Omental fat pad (tissue), 4 donors: ENCODE measurements around the gene FAM170B. TPM values are rescaled to one million over a fixed set of nuclear protein-coding genes. Genes with fewer than 3 reads are reported as not detected.

Experiments
- ATAC-seq: fragments of 150-250 bp; one replicate; pipeline ENCODE4 v1.9.1; 2016; ENCODE audit warnings: mild to moderate bottlenecking, moderate library complexity; ENCODE audit not compliant: low FRiP score
- DNase-seq: peaks from one replicate; pipeline ENCODE4 v3.0.0-alpha.2; 2019; ENCODE audit warnings: low spot score
- total RNA-seq, 4 donors: library from RNA; depleted of rRNA; stranded (reverse); fragments of >200 nt; gene quantifications; one replicate each; pipeline ENCODE4 v1.1.0, GENCODE V29; 2016
- TF ChIP-seq, protein P1 (sequence below), 3 donors: fragments of 450-650 bp; IDR thresholded peaks; one replicate each; pipeline ENCODE4 v1.5.1; 2016 to 2017; ENCODE audit warnings: antibody characterized with exemption in 3 of 3, mild to moderate bottlenecking in 3 of 3, moderate library complexity in 2 of 3

FAM170B gene
- total RNA-seq, 4 donors from 2014 or later: not detected

DNA sequence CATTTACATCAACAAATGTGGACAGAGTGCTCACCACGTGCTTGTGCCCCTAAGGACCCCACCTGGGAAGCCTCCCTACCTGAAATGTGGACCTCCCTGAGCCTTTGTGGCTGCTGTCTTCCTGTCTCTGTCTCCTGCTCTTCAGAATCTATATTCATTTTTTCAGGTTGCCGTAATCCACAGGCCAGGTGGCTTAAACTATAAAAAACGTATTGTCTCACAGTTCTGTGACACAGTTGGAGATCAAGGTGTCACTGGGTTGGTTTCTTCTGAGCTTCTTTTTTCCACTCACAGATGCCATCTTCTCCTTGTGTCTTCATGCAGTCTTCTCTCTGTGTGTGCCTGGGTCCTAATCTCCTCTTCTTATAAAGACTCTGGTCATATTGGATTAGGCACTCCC lies 12.9 kb downstream of the FAM170B start:
- no peak for DNase-seq
- ATAC-seq: no peak
- TF ChIP-seq, protein P1, sequence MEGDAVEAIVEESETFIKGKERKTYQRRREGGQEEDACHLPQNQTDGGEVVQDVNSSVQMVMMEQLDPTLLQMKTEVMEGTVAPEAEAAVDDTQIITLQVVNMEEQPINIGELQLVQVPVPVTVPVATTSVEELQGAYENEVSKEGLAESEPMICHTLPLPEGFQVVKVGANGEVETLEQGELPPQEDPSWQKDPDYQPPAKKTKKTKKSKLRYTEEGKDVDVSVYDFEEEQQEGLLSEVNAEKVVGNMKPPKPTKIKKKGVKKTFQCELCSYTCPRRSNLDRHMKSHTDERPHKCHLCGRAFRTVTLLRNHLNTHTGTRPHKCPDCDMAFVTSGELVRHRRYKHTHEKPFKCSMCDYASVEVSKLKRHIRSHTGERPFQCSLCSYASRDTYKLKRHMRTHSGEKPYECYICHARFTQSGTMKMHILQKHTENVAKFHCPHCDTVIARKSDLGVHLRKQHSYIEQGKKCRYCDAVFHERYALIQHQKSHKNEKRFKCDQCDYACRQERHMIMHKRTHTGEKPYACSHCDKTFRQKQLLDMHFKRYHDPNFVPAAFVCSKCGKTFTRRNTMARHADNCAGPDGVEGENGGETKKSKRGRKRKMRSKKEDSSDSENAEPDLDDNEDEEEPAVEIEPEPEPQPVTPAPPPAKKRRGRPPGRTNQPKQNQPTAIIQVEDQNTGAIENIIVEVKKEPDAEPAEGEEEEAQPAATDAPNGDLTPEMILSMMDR (IDR thresholded peaks at IDR 0.05): no peak

DNA sequence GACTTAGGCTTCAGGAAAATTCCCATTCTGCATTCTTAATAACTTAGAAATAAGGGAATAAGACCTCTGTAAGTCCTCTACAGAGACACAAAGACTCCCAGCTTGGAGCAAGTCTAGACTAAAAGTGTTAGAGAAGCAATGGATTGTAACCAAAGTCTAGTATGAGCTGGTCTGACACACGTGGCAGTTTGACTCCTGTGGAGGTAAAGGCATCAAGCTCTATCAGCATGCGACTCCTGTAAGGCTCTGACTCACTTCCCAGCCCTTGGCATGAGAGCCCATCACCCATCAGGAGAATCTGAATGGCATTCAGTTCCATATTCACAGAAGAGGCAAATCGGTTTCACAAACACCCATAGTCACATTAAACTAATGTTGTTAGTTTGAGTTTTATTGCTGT lies 14.1 kb downstream of the FAM170B start:
- ATAC-seq (no peak), DNase-seq (no peak)
- TF ChIP-seq, protein P1 (IDR thresholded peaks at IDR 0.05): no peak

DNA sequence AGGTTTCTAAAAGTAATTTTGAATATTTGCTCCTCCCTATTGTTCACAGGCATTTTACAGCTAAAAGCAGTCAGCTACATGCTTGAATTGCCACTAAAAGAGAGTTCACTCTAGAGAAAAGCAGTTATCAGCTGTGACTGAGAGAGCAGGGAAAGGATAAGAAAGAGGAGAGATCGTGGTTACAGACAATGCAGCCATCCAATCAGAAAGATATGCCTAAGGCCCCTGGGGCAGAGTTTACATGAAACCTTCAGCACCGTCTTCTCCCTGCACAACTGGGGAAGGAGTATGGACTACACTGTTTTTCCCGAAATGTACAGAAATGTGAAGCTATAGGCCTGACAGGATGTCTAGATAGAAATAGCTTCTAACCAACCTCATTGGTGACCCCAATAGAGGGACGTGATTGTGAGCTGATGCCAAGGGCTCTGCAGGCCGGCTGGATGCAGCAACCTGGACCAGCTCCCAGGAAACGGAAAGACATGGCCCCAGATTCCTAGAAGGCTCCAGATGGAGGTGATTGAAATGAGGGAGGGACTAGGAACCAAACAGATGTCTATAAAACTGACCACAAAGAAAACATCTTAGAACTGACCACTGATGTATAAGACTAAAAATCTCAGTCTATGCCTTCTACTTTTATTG lies 15.3 kb downstream of the FAM170B start:
- no peak for DNase-seq
- TF ChIP-seq, protein P1 (IDR thresholded peaks at IDR 0.05): no peak
- no peak for ATAC-seq

DNA sequence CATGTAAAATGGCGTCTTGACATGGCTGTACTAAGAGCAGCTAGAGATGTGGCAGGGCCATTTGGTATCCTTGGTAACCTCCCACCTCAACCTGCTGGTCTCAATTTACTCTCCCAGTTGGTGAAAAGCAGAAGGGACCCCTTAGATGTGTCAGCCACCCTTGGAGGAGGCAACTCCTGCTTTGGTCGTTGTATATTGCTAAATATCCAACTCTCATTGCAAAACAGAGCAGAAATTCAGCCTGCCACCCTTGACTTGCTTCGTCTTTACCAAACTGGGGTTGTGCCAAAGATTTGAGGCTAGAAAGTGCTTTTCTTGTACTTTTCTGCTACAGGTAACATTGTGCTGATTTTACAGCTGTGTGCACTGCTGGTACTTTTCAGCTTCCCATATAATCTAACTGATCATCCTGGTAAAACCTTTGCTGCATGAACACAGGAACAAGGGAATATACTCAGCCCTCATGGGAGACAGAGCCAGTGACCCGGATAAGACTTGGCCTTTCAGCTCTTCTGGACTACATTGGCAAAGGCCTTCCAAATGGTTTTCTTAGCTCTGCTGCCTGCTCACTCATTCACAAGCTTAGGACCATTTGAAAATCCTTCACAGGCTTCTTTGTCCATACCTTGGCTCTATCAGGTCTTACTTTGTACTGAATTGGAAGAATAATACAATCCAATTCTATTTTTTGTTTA lies 16.3 kb downstream of the FAM170B start:
- TF ChIP-seq, protein P1 (IDR thresholded peaks at IDR 0.05): no peak
- DNase-seq (no peak), ATAC-seq (no peak)

DNA sequence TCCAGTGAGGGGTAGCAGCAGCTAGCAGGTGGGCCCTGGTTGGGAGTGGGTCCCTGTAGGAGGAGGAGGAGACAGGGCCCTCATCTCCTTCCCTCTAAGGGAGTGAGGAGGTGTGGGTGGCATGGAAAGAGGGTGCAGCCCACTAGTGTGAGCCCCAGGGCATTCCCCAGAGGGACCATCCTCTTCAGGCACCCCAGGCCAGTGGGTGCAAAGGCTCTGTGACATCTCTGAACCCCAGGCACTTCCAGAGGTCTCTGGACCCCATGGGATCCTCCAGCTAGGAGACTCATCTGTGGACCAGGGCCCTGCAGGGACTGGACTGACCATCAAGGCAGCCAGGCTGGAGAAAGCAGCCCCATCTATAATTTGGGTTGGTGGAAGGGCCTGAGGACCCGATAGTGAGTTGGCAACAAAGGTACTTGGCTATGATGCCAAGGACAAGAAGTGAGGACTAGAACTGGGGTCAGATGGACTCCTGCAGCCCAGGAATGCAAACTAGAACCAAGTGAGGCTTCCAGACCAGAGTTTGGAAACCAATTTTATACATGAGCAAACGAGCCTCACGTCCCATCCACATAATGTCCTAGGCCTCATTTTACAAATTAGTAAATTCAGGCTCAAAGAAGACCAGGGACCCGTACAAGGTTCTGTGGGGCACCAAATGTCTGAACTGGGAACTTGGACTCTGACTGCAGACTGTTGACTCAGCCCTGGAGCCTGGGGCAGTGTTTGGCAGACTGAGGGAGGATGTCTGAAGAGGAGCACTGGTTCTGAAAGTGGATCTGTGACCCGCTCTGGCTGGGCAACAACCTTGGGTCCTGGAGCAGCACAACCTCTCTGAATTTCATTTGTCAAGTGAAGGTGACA lies 17.1 kb downstream of the FAM170B start:
- DNase-seq (no peak), ATAC-seq (no peak)

DNA sequence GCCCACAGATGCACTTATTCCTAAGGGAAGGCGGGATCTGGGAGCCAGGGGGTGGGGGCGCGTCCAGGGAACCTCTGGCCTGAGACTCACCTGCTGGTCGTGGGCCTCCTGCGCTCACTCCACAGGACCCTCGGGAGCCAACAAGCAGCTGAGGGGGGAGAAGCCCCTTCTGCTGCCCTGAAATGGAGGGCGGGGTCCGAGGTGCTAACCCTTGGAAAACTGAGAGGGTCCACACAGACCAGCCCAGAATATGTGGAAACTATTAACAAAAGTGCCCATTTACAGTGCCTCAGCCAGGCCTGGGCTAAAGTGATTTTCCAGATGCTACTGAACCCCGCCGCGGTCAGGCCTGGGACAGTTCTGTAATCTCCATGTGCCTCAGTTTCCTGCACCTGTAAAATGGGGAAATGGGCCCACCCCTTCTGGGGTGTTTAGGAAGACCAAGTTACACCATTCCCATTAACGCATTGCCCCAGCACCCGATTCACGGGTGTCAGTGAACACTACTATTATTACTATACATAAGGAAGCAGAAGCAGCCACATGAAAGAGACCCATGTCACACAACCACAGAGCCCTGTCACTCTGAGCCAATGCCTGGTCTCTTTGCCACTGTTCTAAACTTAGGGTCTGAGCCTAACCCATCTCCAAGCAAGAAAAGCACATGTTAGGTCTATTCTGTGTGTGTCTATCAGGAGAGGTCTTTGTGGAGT lies 17.9 kb downstream of the FAM170B start:
- DNase-seq (no peak), ATAC-seq (no peak)
- TF ChIP-seq, protein P1 (IDR thresholded peaks at IDR 0.05): no peak

More for the DNA sequence above, 17.1 kb downstream of the FAM170B start:
- TF ChIP-seq, protein P1 (IDR thresholded peaks at IDR 0.05): no peak
